ENCODE data around the gene SLIT1. TPM values are rescaled to one million over a fixed set of nuclear protein-coding genes. Genes with fewer than 3 reads are reported as not detected.
A peak's percentile ranks its signal among the peaks of the same experiment; 100 is the strongest.

The SLIT1 gene
- total RNA-seq, 1 donor from 2014 or later = 0.40 TPM

DNA sequence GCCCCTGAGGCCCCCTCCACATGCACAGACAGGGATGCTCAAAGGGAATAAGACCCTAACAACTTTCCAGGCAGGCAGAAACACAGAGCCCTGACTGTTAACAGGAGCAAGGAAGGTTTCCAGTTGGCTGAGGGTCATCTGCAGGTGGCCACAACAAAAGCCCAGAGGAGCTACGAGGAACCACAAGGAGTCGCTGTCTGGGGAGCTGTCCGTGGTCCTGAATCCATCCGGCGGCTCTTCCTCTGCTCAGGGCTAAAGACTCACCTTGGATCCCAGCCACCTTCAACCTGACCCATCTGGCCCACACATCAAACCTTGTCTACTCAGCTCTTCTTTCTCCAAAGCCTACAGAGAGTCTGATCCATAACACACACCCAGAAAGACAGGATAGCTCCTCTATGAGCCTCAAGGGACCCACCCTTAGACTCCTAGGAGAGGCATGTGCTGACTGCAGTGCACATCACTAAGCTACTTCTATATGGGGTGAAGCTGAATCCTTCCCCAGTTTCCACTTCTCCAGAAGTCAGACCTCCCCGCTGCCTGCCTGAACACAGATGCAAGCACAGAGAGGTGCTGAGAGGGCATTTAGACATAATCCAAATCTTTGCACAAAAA lies 104.0 kb downstream of the SLIT1 start:
- DNase-seq (ENCODE audit: low spot score in 2 of 2, unreplicated experiment in 2 of 2) = peak; percentile 74 to 85
- TF ChIP-seq, protein P1, sequence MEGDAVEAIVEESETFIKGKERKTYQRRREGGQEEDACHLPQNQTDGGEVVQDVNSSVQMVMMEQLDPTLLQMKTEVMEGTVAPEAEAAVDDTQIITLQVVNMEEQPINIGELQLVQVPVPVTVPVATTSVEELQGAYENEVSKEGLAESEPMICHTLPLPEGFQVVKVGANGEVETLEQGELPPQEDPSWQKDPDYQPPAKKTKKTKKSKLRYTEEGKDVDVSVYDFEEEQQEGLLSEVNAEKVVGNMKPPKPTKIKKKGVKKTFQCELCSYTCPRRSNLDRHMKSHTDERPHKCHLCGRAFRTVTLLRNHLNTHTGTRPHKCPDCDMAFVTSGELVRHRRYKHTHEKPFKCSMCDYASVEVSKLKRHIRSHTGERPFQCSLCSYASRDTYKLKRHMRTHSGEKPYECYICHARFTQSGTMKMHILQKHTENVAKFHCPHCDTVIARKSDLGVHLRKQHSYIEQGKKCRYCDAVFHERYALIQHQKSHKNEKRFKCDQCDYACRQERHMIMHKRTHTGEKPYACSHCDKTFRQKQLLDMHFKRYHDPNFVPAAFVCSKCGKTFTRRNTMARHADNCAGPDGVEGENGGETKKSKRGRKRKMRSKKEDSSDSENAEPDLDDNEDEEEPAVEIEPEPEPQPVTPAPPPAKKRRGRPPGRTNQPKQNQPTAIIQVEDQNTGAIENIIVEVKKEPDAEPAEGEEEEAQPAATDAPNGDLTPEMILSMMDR (IDR thresholded peaks at IDR 0.05; ENCODE audit: unreplicated experiment) = peak; percentile 53
- Mint-ChIP-seq H3K27ac (no peak overlapping the region), H3K27me3 (ENCODE audit: low read depth) (peaks cover 71% of the 10 kb centered on the region), H3K9me3 (no peaks in the 10 kb centered on the region), H3K36me3 (no peaks in the 10 kb centered on the region), H3K4me3 (no peak overlapping the region), H3K4me1 (no peaks in the 10 kb centered on the region)

DNA sequence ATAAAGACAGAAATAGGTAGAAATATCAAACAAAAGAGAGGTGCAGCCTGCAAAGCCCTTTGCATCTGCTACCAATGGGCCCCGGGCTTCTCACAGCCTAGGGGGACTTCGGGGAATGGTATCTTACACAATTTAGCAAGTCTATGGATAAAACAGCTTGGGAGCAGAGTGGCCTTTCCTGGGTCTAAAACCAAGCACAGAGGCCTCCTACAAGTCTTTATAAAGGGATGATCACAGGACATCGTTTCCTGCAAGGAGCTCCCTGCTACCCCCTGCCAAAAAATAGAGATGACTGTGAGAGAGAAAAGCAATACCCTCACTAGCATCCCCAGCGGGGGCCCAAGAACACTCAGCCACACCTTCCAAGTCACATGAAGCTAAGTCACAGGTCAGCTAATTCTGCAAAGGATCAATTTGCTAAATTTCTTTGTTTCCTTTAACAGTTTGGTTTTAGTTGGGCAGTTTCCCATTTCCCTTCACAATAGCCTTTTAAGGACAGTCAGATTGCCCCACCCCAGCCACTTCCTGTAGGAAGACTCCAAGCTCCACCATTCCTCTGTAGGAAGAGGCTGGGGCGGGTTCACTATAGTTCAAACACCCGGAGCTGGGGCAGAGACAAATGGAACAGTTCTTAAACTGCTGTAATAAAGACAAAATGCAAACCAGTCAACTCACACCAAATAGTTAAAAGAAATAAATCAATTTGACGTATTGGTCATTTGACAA lies 105.5 kb downstream of the SLIT1 start:
- Mint-ChIP-seq H3K9me3 (no peaks in the 10 kb centered on the region), H3K4me1 (no peaks in the 10 kb centered on the region), H3K4me3 (no peak overlapping the region), H3K27ac (no peak overlapping the region), H3K36me3 (no peaks in the 10 kb centered on the region), H3K27me3 (ENCODE audit: low read depth) (peaks cover 72% of the 10 kb centered on the region)
- no peak for DNase-seq (ENCODE audit: low spot score in 2 of 2, unreplicated experiment in 2 of 2)
- TF ChIP-seq, protein P1 (IDR thresholded peaks at IDR 0.05; ENCODE audit: unreplicated experiment) = no peak

DNA sequence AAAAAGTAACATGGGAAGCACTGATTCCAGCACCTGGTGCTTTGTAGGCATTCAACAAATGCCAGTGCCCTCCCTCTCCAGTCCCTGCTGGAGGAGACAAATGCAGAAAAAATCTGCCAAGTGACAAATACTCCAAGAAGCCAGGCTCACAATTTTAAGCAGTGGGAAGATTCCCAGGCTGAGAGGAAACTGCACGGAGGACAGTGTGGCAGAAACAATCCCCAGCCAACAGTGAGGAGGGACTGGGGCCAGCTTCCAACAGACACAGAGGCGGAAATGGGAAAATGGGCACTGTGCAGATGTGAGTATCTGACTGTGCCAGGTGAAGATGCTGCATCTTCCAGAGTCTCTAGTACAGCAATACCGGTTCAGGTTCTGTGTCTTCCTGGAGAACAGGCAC lies 106.3 kb downstream of the SLIT1 start:
- Mint-ChIP-seq H3K9me3 (no peaks in the 10 kb centered on the region), H3K4me1 (no peaks in the 10 kb centered on the region), H3K27me3 (ENCODE audit: low read depth) (peaks cover 66% of the 10 kb centered on the region), H3K4me3 (no peak overlapping the region), H3K27ac (no peak overlapping the region), H3K36me3 (no peaks in the 10 kb centered on the region)
- DNase-seq (ENCODE audit: low spot score in 2 of 2, unreplicated experiment in 2 of 2) = no peak
- TF ChIP-seq, protein P1 (IDR thresholded peaks at IDR 0.05; ENCODE audit: unreplicated experiment) = no peak

DNA sequence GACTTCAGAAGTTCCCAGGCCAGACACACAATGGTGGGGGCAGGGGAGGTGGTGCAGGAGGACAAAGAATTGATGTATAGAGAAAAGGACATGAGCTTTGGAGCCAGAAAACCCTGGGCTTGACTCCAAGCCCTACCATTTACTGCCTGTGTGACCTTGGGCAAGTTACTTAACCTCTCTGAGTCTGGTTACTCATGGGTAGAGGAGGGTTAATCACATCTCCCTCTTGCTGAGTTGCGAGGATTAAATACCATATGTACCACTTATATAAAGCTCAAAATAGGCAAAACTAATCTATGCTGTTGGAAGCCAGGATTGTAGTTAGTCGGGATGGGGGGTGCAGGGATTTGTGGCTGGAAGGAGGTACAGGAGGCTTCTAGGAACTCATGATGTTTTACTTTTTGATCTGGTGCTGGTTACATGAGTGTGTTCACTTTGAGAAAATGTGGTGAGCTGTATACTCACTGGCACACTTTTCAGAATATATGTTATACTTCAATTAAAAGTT lies 106.8 kb downstream of the SLIT1 start:
- Mint-ChIP-seq H3K9me3 (no peaks in the 10 kb centered on the region), H3K36me3 (no peaks in the 10 kb centered on the region), H3K4me1 (no peaks in the 10 kb centered on the region), H3K27ac (no peak overlapping the region), H3K27me3 (ENCODE audit: low read depth) (peaks cover 66% of the 10 kb centered on the region), H3K4me3 (no peak overlapping the region)
- no peak for DNase-seq (ENCODE audit: low spot score in 2 of 2, unreplicated experiment in 2 of 2)
- TF ChIP-seq, protein P1 (IDR thresholded peaks at IDR 0.05; ENCODE audit: unreplicated experiment) = no peak

DNA sequence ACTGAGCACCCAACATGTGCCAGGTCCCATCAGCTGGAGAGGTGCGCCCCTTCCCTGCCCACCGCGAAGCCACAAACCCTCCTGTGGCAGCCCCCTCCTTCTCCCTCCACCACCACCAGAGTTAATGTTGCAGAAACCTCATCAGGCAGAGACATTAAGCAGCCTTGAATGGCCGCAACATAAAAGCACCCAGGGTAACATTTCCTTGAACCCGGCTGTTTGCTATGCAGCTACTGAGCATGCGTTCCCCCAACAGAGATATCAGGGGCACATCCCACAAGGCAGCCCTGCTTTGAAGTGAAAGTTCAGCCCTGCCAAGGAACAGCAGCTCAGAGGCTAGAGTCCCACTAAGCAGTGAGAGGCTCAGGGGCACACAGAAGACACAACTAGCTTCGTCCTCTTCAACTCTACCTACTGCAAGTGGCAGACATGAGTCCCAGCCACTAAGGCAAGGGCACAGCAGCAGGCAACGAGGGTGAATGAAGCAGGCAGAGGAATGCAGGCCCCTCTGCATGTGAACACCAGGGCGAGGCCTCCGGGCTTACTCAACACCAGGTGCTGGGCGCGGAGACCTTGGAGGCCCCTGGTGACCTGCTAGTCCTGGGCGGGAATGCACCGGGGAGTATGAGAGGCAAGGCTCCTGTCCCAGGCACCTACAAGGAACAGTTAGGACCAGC lies 107.4 kb downstream of the SLIT1 start:
- TF ChIP-seq, protein P1 (IDR thresholded peaks at IDR 0.05; ENCODE audit: unreplicated experiment) = no peak
- DNase-seq (ENCODE audit: low spot score in 2 of 2, unreplicated experiment in 2 of 2) = no peak
- H3K27me3 Mint-ChIP-seq (ENCODE audit: low read depth) = peaks cover 66% of the 10 kb centered on the region
- no peaks in the 10 kb centered on the region for H3K4me1 Mint-ChIP-seq
- no peak overlapping the region for H3K4me3 Mint-ChIP-seq
- no peaks in the 10 kb centered on the region for H3K9me3 Mint-ChIP-seq
- H3K36me3 Mint-ChIP-seq = no peaks in the 10 kb centered on the region
- H3K27ac Mint-ChIP-seq = no peak overlapping the region

Data from mesothelial cell of epicardium (in vitro differentiated cells).